ENCODE results near the gene LIPE.

GRCh38 chr19:42455621-42456081 lies 28.5 kb upstream of the LIPE start:
- TF ChIP-seq CTCF (IDR thresholded peaks at IDR 0.05) (no peak), POLR2A (IDR thresholded peaks at IDR 0.05) (no peak), EP300 (IDR thresholded peaks at IDR 0.05) (no peak)
